Measurements from ENCODE around the gene TRIML1.
"Not testable (repeated sequence)": the region's sequence is repeated elsewhere in the genome, so short reads cannot be mapped to it uniquely, and the experiment has no call there.

Gene TRIML1

DNA sequence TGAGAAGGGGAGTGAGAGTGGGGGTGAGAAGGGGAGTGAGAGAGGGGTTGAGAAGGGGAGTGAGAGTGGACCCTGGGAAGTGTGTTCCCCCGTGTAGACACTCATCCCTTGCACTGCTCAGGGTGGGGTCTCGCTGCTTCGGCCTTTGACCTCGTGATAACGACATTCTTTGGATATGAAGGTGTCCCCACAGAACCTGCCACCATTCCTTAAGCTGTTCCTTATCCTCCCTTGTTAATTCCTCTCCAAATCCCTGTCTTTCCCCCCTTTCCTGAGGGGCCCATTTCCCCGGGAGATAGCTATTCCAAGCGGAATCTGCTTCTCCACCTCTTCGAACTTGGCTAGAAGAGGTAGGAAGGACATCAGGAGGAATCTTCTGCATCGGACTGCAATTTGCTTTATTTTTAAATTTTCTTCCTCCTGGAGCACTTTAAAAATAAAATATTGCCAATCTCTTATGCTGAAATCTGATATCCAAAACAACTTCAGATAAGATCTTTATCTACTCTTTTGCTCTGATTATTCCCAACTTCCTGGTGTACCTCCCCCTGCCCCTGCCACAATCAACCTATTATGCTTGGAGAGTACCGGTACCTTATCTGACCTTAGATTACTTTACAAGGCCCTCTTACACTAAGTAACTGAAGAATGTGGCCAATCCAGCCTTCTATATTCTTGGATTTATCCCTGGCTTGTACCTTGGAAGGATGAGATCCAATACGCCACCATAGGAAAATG lies 15.6 kb downstream of the TRIML1 start:
- no peak for DNase-seq (ENCODE audit: low read depth in 2 of 2)

DNA sequence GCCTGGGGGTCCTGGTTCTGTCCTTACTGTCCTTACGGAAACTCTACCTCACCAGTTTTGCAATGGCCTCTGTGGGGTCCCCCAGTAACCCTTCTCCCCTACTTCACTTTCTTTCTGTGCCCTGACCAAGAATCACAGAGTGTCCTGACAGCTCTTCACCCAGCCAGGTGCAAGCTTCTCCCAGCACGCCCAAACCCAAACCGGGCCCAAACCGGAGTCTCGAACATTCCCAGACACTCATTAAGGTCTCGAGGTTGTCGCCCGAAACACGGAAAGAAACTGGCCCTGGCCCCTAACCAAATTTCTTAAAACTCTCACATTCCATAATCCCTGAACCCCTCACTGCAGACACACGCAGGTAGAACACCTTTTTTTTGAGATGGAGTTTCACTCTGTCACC lies 19.1 kb downstream of the TRIML1 start:
- DNase-seq (ENCODE audit: low read depth in 2 of 2) = no peak

DNA sequence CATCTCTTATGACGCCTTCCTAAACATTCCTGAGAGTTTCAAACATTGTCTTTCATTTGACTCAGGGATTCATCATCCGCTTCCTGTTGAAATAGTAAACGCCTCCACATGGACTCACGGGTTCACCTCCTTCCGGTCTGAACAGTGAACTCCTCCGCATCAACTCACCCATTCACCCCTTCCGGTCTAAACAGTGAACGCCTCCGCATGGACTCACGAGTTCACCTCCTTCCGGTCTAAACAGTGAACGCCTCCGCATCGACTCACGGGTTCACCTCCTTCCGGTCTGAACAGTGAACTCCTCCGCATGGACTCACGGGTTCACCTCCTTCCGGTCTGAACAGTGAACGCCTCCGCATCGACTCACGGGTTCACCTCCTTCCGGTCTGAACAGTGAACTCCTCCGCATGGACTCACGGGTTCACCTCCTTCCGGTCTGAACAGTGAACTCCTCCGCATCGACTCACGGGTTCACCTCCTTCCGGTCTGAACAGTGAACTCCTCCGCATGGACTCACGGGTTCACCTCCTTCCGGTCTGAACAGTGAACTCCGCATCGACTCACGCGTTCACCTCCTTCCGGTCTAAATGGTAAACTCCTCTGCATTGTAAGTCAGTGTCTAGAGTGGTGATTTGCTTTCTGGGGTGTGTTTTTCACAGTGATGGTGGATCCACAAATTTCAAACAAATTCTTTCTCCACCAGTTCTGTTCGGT lies 20.4 kb downstream of the TRIML1 start:
- DNase-seq (ENCODE audit: low read depth in 2 of 2) = not testable (repeated sequence)

DNA sequence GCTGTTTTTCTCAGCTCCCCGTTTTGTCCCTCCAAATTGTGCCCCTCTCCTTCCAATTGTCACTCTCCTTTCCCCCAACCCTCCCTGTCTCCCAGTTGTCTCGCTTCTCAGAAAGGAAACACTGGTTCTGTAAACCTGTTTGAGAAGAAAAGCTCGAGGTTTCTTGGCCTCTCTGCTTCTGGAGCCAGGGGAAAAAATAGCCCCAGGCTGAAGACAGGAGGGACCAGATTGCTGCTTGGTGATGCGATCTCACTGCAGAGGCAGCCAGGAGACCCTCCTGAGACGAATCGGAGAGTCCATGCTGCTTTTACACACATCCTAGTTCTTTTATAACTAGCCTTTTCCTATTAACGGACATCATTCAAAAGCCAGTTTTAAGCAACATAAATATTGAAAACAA lies 21.2 kb downstream of the TRIML1 start:
- DNase-seq (ENCODE audit: low read depth in 2 of 2) = no peak

DNA sequence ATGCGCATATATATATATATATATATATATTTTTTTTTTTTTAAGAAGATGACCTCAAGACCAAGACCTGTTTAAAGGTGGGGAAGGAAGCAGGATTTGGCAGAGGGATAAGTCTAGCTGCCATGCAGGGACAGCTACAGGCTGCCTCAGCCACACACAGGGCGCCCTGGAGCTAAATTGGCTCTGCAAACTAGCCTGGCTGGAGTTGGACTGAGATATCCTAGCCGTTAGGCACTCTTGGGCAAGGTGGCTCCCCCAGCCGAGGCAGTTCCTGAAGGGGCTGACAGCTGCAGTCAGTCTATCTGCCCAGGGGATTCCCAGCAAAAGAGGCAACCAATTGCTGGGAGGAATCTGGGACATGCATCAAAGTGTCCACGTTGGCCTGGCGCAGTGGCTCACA lies 21.9 kb downstream of the TRIML1 start:
- no peak for DNase-seq (ENCODE audit: low read depth in 2 of 2)

DNA sequence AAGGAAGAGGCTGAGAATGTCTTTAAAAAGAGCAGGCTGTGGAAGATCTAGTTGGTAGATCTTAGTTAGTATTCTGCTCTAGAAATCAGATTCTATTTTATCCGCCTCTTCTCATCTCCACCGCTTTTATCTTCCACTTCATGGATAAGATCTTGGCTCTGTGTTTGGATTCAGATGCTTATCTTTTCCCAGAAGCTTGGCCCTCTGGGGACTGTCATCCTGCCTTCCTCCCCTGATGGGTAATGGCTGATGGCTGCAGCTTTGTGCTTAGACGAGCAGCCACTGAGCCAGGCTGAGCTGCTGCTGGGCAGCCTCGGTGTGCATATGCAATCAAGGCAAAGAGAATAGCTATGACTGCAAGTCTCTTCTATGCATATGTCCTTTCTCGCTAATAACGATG lies 23.5 kb downstream of the TRIML1 start:
- DNase-seq (ENCODE audit: low read depth in 2 of 2) = no peak

DNA sequence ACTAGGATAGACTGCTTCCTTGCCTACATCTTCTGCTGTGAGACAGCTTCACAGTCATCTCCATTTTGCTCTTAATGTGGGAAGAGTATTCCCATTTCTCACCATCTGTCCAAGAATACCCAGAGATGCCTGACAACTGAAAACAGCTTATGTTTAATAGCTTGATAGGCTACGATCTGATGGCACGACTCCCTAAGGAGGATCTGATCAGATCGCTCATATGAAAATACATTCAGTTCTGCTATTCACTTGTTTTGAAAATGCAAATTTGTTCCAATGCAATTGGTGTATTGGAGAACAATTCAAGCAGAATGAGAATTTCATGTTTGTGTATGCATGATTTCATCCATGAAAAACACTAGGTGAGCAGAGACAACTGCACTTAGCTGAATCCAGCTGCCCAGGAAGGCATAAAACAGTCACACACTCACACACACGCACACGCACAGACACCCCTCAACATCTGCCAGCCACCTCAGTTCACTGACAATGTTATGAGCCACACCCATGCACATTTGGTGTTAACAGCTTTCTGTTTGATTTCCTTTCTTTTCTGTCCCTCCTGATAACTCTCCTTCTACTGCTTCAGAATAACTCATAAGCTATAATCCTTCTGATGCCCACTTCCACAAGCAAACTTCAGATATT lies 29.6 kb downstream of the TRIML1 start:
- DNase-seq (ENCODE audit: low read depth in 2 of 2) = no peak

DNA sequence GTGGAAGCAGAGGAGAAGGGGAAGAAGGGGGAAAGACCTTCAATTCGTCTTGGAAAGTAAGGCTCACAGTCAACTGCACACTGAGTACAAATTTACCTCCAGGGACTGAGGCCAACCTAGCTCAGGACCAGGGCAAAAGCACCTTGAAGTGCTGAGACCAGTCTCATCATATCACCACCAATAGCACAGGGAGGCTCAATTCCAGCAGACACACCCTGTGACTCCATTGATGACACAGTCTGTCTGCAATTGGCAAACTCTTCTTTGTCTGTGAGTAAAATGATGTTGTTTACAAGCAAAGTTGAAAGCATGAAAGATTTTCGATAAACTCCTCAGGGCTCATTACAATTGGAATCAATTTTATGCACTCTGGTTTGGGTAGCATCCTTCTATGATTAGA lies 32.3 kb downstream of the TRIML1 start:
- no peak for DNase-seq (ENCODE audit: low read depth in 2 of 2)

DNA sequence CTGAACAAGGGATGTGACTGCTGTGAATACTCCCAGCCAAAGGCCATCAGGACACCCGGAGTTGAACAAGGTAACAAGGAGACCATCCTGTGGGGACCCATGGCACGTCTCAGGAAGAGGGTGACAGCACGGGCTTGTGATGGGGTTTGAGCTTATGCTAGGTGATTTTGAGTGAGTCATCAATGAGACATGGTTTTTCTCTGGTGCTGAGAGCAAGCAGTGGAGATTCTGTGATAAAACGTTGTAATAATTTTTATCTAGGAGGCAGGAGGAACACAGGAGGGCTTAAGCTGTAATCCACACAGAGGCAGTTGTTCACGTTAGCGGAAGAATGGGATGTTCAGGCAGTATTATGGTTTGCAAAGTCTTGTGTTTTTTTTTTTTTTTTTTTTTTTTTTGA lies 36.0 kb downstream of the TRIML1 start:
- no peak for DNase-seq (ENCODE audit: low read depth in 2 of 2)

DNA sequence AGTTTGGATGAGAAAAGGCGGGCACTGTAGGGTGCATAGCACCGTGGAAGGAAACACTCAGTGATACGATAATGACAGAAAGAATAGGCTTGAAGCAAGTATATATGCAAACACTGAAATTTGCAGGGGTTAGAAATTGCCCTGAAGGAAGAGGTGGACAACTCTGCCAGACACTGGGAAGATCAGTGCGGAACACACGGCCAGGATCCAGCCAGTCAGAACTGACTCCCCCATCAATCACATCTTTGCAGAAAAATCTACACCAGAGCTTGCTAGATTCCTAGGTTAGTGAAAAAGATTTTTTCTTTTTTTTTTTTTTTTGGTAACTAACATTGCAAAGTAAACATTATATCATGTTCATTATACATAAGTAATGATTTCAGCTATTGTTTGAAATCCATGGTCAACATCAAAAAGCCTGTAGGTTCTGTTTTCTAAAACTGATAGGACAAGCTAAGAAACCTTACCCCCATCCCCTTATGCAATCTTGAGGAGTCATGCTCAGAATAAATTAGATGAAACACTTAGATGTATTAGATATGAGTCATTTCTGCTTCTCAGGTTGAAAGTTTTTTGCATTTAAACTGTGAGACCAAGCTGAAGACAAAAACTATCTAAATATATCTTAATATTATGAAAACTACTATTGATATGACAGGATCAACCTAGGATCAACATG lies 38.9 kb downstream of the TRIML1 start:
- no peak for DNase-seq (ENCODE audit: low read depth in 2 of 2)

DNA sequence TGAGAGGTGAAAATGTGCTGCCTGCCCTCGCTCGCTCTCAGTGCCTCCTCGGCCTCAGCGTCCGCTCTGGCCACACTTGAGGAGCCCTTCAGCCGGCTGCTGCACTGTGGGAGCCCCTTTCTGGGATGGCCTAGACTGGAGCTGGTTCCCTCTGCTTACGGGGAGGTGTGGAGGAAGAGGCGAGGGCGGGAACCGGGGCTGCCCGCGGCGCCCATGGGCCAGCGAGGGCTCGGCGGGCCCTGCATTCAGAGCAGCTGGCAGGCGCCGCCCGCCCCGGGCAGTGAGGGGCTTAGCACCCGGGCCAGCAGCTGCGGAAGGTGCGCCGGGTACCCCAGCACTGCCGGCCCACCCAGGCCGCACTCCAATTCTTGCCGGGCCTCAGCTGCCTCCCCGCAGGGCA lies 39.6 kb downstream of the TRIML1 start:
- DNase-seq (ENCODE audit: low read depth in 2 of 2) = no peak

DNA sequence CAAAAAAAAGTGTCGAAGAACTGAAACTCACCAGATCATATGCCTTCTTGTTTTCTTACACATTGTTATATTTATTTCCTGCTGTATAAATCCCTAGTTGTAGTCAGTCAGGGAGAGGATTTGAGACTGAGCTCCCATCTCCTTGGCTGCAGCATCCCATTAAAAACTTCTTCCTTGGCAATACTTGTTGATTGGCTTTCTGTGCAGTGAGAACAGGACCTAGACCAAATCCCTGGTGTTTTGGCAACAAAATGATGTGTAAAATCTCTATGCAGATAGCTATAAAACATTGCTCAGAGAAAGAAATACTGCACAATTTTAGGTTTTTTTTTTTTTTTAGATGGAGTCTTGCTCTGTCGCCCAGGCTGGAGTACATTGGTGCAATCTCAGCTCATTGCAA lies 47.9 kb downstream of the TRIML1 start:
- DNase-seq (ENCODE audit: low read depth in 2 of 2) = no peak

DNA sequence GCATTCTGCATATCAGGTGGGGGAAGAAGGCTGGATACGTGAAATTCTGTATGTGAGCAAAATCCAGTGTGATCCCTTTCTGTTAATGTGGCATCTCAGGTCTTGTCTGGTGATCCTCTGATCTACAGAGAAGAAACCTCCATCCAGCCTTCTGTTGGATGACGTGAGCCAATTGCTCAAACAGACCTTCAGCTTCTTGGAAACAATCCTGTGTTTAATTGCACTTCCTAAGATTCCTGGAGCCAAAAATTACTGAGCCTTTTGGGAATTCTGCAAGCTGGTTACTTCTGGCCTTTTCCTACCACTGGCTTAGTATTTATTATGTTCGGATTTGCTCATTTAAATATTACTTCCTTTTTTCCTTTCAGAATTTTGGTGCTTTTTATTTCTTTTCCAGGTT lies 51.2 kb downstream of the TRIML1 start:
- no peak for DNase-seq (ENCODE audit: low read depth in 2 of 2)

DNA sequence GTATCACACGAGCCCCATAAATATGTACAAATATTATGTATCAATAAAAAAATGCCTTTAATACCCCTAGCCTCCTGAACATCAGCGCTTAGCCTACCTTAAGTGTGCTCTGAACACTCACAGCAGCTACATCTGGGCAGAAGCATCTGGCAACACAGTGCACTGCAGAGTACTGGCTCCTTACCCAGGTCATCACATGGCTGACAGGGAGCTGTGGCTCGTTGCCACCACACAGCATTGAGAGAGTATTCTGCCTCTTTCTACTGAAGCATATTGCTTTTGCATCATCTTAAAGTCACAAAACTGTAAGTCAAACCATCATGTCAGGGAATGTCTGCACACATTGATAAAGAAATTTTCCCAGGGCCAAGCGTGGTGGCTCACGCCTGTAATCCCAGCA lies 55.2 kb downstream of the TRIML1 start:
- no peak for DNase-seq (ENCODE audit: low read depth in 2 of 2)

DNA sequence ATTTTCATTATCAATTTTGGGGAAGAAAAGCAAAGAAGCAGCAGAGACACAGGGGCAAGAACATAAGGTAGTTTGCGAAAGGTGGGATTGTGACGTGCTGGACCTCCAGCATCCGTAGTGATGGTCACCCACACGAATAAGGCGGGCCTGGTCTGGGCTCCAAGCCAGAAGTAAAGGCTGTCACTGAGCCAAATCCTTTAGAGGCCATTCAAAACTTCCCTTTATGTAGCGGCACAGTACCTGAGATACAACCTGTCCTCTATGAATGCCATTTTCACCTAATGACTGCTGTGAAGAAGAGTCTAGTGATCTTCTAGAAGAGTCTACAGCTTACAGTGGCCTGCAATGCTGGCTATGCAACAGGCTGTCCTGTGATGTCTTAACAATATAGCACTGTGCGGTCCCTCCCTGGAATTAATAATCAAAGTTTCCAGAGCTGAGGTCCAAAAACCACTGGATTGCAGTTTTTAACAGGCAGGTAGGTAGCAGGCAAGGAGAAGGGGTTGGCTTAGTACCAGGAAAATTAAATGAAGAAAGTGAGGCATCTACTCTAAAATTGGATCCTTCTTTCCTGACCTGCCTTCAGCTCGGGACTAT lies 56.2 kb downstream of the TRIML1 start:
- no peak for DNase-seq (ENCODE audit: low read depth in 2 of 2)

DNA sequence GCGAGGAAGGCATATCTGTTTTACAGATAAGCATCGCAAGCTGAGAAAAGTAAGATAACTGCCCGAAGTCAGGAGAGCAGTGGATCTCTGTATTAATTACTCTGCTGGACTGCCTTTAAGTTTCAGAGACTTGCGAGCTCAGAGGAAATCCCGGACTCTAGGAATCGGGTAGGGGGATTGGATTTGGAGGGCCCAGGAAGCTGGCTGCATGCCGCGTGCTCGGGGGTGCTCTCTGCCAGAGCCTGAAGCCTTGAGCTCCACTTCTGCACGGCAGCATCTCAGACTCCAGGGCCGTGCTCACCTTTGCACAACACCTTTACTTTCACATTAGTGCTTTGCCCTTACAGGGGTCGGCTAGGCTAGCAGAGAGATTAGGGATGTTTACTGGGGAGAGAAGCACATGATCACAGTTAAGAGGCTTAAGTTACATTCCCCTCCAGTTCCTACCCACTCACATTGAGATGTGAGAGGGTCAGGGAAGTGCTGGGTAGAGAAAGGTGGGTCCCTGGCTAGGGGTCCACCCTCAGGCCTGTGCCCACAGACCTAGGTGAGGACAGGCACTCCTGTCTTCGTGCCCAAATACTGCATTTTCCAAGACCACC lies 57.0 kb downstream of the TRIML1 start:
- no peak for DNase-seq (ENCODE audit: low read depth in 2 of 2)
